ENCODE measurements around the gene PHLPP2. TPM values are rescaled to one million over a fixed set of nuclear protein-coding genes. Genes with fewer than 3 reads are reported as not detected.
"Not testable (repeated sequence)": the region's sequence is repeated elsewhere in the genome, so short reads cannot be mapped to it uniquely, and the experiment has no call there.

PHLPP2 gene
- total RNA-seq, 1 experiment from 2014 or later = 13.1 TPM

DNA sequence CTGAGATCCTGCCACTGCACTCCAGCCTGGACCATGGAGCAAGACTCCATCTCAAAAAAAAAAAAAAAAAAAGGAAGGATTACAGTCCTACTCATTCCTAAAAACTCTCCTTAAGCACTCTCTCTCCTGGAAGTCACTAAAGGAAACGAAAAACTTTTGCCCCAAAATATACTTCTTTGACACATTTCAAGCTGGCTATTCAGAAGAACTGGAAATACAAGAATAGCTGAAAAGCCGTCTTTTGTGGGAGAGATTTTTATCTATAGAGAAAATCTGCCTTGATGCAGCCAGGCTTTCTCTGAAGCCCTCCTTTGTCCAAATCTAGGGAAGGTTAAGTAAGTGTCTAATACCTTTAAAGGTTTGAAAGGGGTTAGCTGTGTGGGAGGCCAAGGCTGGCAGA, 115.4 kb downstream of the PHLPP2 start:
- ATAC-seq (no peak), DNase-seq (ENCODE audit: low read depth, low spot score) (no peak)
- no peak overlapping the region for H3K4me3 ChIP-seq (ENCODE audit: low read depth in 2 of 2, low read length in 2 of 2)
- in situ Hi-C loops (cut with HindIII; ENCODE audit: low pct_unique_long_range_greater_than_20kb, low sequenced_read_pairs) (no loop called here), intact Hi-C loops (cut with micrococcal nuclease; ENCODE audit: unreplicated experiment) (no loop called here)
- ChIA-PET POLR2A (no interaction called here), CTCF (interaction anchor here (0.7 kb wide), 1 partner anchor 27 kb away, joined by 4 read pairs; no protein-coding TSS in a partner anchor)
- H3K4me1 ChIP-seq (ENCODE audit: control insufficient read depth, insufficient read depth, low read length) = no peaks in the 10 kb centered on the region
- TF ChIP-seq POLR2AphosphoS5 (IDR thresholded peaks at IDR 0.05; ENCODE audit: low read depth, low read length) (no peak), SIN3A (IDR thresholded peaks at IDR 0.05; ENCODE audit: borderline replicate concordance, insufficient read depth, low read depth, low read length) (no peak), TCF7L2 (IDR thresholded peaks at IDR 0.05; ENCODE audit: low read depth, low read length) (no peak)
- TF ChIP-seq, protein P1, sequence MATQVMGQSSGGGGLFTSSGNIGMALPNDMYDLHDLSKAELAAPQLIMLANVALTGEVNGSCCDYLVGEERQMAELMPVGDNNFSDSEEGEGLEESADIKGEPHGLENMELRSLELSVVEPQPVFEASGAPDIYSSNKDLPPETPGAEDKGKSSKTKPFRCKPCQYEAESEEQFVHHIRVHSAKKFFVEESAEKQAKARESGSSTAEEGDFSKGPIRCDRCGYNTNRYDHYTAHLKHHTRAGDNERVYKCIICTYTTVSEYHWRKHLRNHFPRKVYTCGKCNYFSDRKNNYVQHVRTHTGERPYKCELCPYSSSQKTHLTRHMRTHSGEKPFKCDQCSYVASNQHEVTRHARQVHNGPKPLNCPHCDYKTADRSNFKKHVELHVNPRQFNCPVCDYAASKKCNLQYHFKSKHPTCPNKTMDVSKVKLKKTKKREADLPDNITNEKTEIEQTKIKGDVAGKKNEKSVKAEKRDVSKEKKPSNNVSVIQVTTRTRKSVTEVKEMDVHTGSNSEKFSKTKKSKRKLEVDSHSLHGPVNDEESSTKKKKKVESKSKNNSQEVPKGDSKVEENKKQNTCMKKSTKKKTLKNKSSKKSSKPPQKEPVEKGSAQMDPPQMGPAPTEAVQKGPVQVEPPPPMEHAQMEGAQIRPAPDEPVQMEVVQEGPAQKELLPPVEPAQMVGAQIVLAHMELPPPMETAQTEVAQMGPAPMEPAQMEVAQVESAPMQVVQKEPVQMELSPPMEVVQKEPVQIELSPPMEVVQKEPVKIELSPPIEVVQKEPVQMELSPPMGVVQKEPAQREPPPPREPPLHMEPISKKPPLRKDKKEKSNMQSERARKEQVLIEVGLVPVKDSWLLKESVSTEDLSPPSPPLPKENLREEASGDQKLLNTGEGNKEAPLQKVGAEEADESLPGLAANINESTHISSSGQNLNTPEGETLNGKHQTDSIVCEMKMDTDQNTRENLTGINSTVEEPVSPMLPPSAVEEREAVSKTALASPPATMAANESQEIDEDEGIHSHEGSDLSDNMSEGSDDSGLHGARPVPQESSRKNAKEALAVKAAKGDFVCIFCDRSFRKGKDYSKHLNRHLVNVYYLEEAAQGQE (IDR thresholded peaks at IDR 0.05; ENCODE audit: insufficient read depth in 1 of 2, low read depth in 2 of 2, low read length in 1 of 2) = no peak
- TF ChIP-seq, protein P2, sequence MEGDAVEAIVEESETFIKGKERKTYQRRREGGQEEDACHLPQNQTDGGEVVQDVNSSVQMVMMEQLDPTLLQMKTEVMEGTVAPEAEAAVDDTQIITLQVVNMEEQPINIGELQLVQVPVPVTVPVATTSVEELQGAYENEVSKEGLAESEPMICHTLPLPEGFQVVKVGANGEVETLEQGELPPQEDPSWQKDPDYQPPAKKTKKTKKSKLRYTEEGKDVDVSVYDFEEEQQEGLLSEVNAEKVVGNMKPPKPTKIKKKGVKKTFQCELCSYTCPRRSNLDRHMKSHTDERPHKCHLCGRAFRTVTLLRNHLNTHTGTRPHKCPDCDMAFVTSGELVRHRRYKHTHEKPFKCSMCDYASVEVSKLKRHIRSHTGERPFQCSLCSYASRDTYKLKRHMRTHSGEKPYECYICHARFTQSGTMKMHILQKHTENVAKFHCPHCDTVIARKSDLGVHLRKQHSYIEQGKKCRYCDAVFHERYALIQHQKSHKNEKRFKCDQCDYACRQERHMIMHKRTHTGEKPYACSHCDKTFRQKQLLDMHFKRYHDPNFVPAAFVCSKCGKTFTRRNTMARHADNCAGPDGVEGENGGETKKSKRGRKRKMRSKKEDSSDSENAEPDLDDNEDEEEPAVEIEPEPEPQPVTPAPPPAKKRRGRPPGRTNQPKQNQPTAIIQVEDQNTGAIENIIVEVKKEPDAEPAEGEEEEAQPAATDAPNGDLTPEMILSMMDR (IDR thresholded peaks at IDR 0.05) = no peak
- BruUV-seq (replicated peaks) = no TSS peak
- H3K27ac ChIP-seq (ENCODE audit: low read length) = no peak overlapping the region
- no peaks in the 10 kb centered on the region; the same call in 1 of the 2 replicates for H3K27me3 ChIP-seq (ENCODE audit: control insufficient read depth, insufficient read depth, low read length)
- H3K9me3 ChIP-seq (ENCODE audit: control insufficient read depth, insufficient read depth, low read depth, low read length) = no peaks in the 10 kb centered on the region
- no peaks in the 10 kb centered on the region for H3K36me3 ChIP-seq (ENCODE audit: control insufficient read depth, insufficient read depth, low read length)

DNA sequence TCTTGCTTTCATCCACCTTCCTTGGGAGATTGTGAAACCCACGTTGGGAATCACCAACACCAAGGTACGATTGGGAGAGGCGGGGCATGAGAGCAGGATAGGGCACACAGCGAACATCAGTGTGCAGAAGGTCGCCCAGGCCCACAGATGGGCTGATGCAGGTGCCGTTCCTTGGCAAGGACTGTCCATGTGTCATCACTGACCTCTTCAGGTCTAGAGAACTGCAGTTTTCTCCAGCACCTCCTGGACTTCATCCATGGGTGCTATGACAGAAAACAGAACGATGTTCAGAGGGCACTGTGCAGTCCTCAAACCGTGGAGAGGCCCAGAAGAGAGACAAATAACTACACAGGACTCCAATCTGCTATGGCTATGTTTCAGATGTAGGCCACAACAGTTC, 123.7 kb downstream of the PHLPP2 start:
- Histone ChIP-seq H3K4me3 (ENCODE audit: low read depth in 2 of 2, low read length in 2 of 2) (no peak overlapping the region), H3K36me3 (ENCODE audit: control insufficient read depth, insufficient read depth, low read length) (no peaks in the 10 kb centered on the region), H3K9me3 (ENCODE audit: control insufficient read depth, insufficient read depth, low read depth, low read length) (no peaks in the 10 kb centered on the region), H3K27ac (ENCODE audit: low read length) (no peak overlapping the region), H3K4me1 (ENCODE audit: control insufficient read depth, insufficient read depth, low read length) (no peaks in the 10 kb centered on the region), H3K27me3 (ENCODE audit: control insufficient read depth, insufficient read depth, low read length) (no peaks in the 10 kb centered on the region)
- ChIA-PET CTCF (no interaction called here), POLR2A (no interaction called here)
- no TSS peak for BruUV-seq (replicated peaks)
- DNase-seq (ENCODE audit: low read depth, low spot score) (no peak), ATAC-seq (no peak)
- in situ Hi-C loops (cut with HindIII; ENCODE audit: low pct_unique_long_range_greater_than_20kb, low sequenced_read_pairs) = no loop called here
- intact Hi-C loops (cut with micrococcal nuclease; ENCODE audit: unreplicated experiment) = loop anchor here (5.0 kb wide), 1 partner anchor 54 kb away; no protein-coding TSS in a partner anchor
- no peak for TF ChIP-seq POLR2AphosphoS5 (IDR thresholded peaks at IDR 0.05; ENCODE audit: low read depth, low read length)
- TF ChIP-seq, protein P1 (IDR thresholded peaks at IDR 0.05; ENCODE audit: insufficient read depth in 1 of 2, low read depth in 2 of 2, low read length in 1 of 2) = no peak
- TF ChIP-seq, protein P2 (IDR thresholded peaks at IDR 0.05) = no peak
- TF ChIP-seq SIN3A (IDR thresholded peaks at IDR 0.05; ENCODE audit: borderline replicate concordance, insufficient read depth, low read depth, low read length) = no peak
- TF ChIP-seq TCF7L2 (IDR thresholded peaks at IDR 0.05; ENCODE audit: low read depth, low read length) = no peak

GRCh38 chr16:71598426-71598825, 126.1 kb downstream of the PHLPP2 start:
- intact Hi-C loops (cut with micrococcal nuclease; ENCODE audit: unreplicated experiment); ATAC-seq; H3K4me3 ChIP-seq (ENCODE audit: low read depth in 2 of 2, low read length in 2 of 2); in situ Hi-C loops (cut with HindIII; ENCODE audit: low pct_unique_long_range_greater_than_20kb, low sequenced_read_pairs); H3K27ac ChIP-seq (ENCODE audit: low read length); H3K36me3 ChIP-seq (ENCODE audit: control insufficient read depth, insufficient read depth, low read length); H3K4me1 ChIP-seq (ENCODE audit: control insufficient read depth, insufficient read depth, low read length); BruUV-seq (replicated peaks); POLR2A ChIA-PET; H3K27me3 ChIP-seq (ENCODE audit: control insufficient read depth, insufficient read depth, low read length); H3K9me3 ChIP-seq (ENCODE audit: control insufficient read depth, insufficient read depth, low read depth, low read length); DNase-seq (ENCODE audit: low read depth, low spot score); CTCF ChIA-PET: not testable (repeated sequence)

Data from Panc1 (cell line).